ENCODE data around the gene IRX5.

The IRX5 gene

GRCh38 chr16:54897930-54898329 lies 32.7 kb upstream of the IRX5 start:
- no peak for DNase-seq (ENCODE audit: low read depth, low spot score)
- TF ChIP-seq SUZ12 (IDR thresholded peaks at IDR 0.05; ENCODE audit: extremely low read depth, insufficient read depth, insufficient read length) (no peak), ZNF274 (IDR thresholded peaks at IDR 0.05; ENCODE audit: low read depth, low read length) (no peak), YY1 (IDR thresholded peaks at IDR 0.05; ENCODE audit: insufficient read depth, insufficient read length) (no peak)
- Histone ChIP-seq H3K9ac (ENCODE audit: insufficient read length, low read depth) (no peak overlapping the region), H3K4me3 (ENCODE audit: insufficient read length, low read depth) (no peak overlapping the region), H3K27me3 (ENCODE audit: insufficient read depth, insufficient read length) (no peaks in the 10 kb centered on the region), H3K4me1 (ENCODE audit: insufficient read depth, insufficient read length) (no peaks in the 10 kb centered on the region), H3K36me3 (ENCODE audit: insufficient read depth, insufficient read length, low read length) (no peaks in the 10 kb centered on the region), H3K9me3 (ENCODE audit: insufficient read depth, low read length) (no peaks in the 10 kb centered on the region)

GRCh38 chr16:54901606-54902005 lies 29.1 kb upstream of the IRX5 start:
- H3K9ac ChIP-seq (ENCODE audit: insufficient read length, low read depth): no peak overlapping the region
- H3K36me3 ChIP-seq (ENCODE audit: insufficient read depth, insufficient read length, low read length): no peaks in the 10 kb centered on the region
- no peaks in the 10 kb centered on the region for H3K27me3 ChIP-seq (ENCODE audit: insufficient read depth, insufficient read length)
- H3K4me1 ChIP-seq (ENCODE audit: insufficient read depth, insufficient read length): no peaks in the 10 kb centered on the region
- 0 out of 2 replicates have a peak, but pooled peaks cover 3% of the 10 kb centered on the region for H3K9me3 ChIP-seq (ENCODE audit: insufficient read depth, low read length)
- H3K4me3 ChIP-seq (ENCODE audit: insufficient read length, low read depth): no peak overlapping the region
- no peak for DNase-seq (ENCODE audit: low read depth, low spot score)
- TF ChIP-seq YY1 (IDR thresholded peaks at IDR 0.05; ENCODE audit: insufficient read depth, insufficient read length): no peak
- TF ChIP-seq SUZ12 (IDR thresholded peaks at IDR 0.05; ENCODE audit: extremely low read depth, insufficient read depth, insufficient read length): no peak
- TF ChIP-seq ZNF274 (IDR thresholded peaks at IDR 0.05; ENCODE audit: low read depth, low read length): no peak

- DNase-seq (ENCODE audit: low read depth, low spot score): no peak
- Histone ChIP-seq H3K4me3 (ENCODE audit: insufficient read length, low read depth) (no peak overlapping the region), H3K27me3 (ENCODE audit: insufficient read depth, insufficient read length) (no peaks in the 10 kb centered on the region), H3K9ac (ENCODE audit: insufficient read length, low read depth) (no peak overlapping the region), H3K4me1 (ENCODE audit: insufficient read depth, insufficient read length) (no peaks in the 10 kb centered on the region), H3K36me3 (ENCODE audit: insufficient read depth, insufficient read length, low read length) (no peaks in the 10 kb centered on the region), H3K9me3 (ENCODE audit: insufficient read depth, low read length) (0 out of 2 replicates have a peak, but pooled peaks cover 3% of the 10 kb centered on the region)
- TF ChIP-seq ZNF274 (IDR thresholded peaks at IDR 0.05; ENCODE audit: low read depth, low read length) (no peak), YY1 (IDR thresholded peaks at IDR 0.05; ENCODE audit: insufficient read depth, insufficient read length) (no peak), SUZ12 (IDR thresholded peaks at IDR 0.05; ENCODE audit: extremely low read depth, insufficient read depth, insufficient read length) (no peak)
Measured at GRCh38 chr16:54903047-54903446, 27.6 kb upstream of the IRX5 start.

GRCh38 chr16:54911079-54911478 lies 19.6 kb upstream of the IRX5 start:
- Histone ChIP-seq H3K4me1 (ENCODE audit: insufficient read depth, insufficient read length) (no peaks in the 10 kb centered on the region), H3K27me3 (ENCODE audit: insufficient read depth, insufficient read length) (no peaks in the 10 kb centered on the region), H3K9ac (ENCODE audit: insufficient read length, low read depth) (no peak overlapping the region), H3K9me3 (ENCODE audit: insufficient read depth, low read length) (no peaks in the 10 kb centered on the region), H3K36me3 (ENCODE audit: insufficient read depth, insufficient read length, low read length) (no peaks in the 10 kb centered on the region), H3K4me3 (ENCODE audit: insufficient read length, low read depth) (no peak overlapping the region)
- DNase-seq (ENCODE audit: low read depth, low spot score): no peak
- TF ChIP-seq YY1 (IDR thresholded peaks at IDR 0.05; ENCODE audit: insufficient read depth, insufficient read length): no peak
- TF ChIP-seq SUZ12 (IDR thresholded peaks at IDR 0.05; ENCODE audit: extremely low read depth, insufficient read depth, insufficient read length): no peak
- TF ChIP-seq ZNF274 (IDR thresholded peaks at IDR 0.05; ENCODE audit: low read depth, low read length): no peak

GRCh38 chr16:54912720-54913119 lies 17.9 kb upstream of the IRX5 start:
- Histone ChIP-seq H3K4me1 (ENCODE audit: insufficient read depth, insufficient read length) (no peaks in the 10 kb centered on the region), H3K9me3 (ENCODE audit: insufficient read depth, low read length) (no peaks in the 10 kb centered on the region), H3K27me3 (ENCODE audit: insufficient read depth, insufficient read length) (no peaks in the 10 kb centered on the region), H3K4me3 (ENCODE audit: insufficient read length, low read depth) (no peak overlapping the region), H3K36me3 (ENCODE audit: insufficient read depth, insufficient read length, low read length) (peaks cover under 1% of the 10 kb centered on the region), H3K9ac (ENCODE audit: insufficient read length, low read depth) (no peak overlapping the region)
- DNase-seq (ENCODE audit: low read depth, low spot score): no peak
- TF ChIP-seq SUZ12 (IDR thresholded peaks at IDR 0.05; ENCODE audit: extremely low read depth, insufficient read depth, insufficient read length) (no peak), YY1 (IDR thresholded peaks at IDR 0.05; ENCODE audit: insufficient read depth, insufficient read length) (no peak), ZNF274 (IDR thresholded peaks at IDR 0.05; ENCODE audit: low read depth, low read length) (no peak)

- Histone ChIP-seq H3K4me1 (ENCODE audit: insufficient read depth, insufficient read length) (no peaks in the 10 kb centered on the region), H3K36me3 (ENCODE audit: insufficient read depth, insufficient read length, low read length) (peaks cover 9% of the 10 kb centered on the region), H3K4me3 (ENCODE audit: insufficient read length, low read depth) (no peak overlapping the region), H3K27me3 (ENCODE audit: insufficient read depth, insufficient read length) (peaks cover 10% of the 10 kb centered on the region), H3K9ac (ENCODE audit: insufficient read length, low read depth) (no peak overlapping the region), H3K9me3 (ENCODE audit: insufficient read depth, low read length) (no peaks in the 10 kb centered on the region)
- no peak for DNase-seq (ENCODE audit: low read depth, low spot score)
- TF ChIP-seq SUZ12 (IDR thresholded peaks at IDR 0.05; ENCODE audit: extremely low read depth, insufficient read depth, insufficient read length) (no peak), YY1 (IDR thresholded peaks at IDR 0.05; ENCODE audit: insufficient read depth, insufficient read length) (no peak), ZNF274 (IDR thresholded peaks at IDR 0.05; ENCODE audit: low read depth, low read length) (no peak)
Measured at GRCh38 chr16:54921206-54921824, 9.3 kb upstream of the IRX5 start.

GRCh38 chr16:54923055-54923473 lies 7.6 kb upstream of the IRX5 start:
- TF ChIP-seq ZNF274 (IDR thresholded peaks at IDR 0.05; ENCODE audit: low read depth, low read length) (no peak), SUZ12 (IDR thresholded peaks at IDR 0.05; ENCODE audit: extremely low read depth, insufficient read depth, insufficient read length) (no peak), YY1 (IDR thresholded peaks at IDR 0.05; ENCODE audit: insufficient read depth, insufficient read length) (no peak)
- H3K9ac ChIP-seq (ENCODE audit: insufficient read length, low read depth): no peak overlapping the region
- DNase-seq (ENCODE audit: low read depth, low spot score): no peak
- H3K27me3 ChIP-seq (ENCODE audit: insufficient read depth, insufficient read length): peaks cover 27% of the 10 kb centered on the region
- H3K36me3 ChIP-seq (ENCODE audit: insufficient read depth, insufficient read length, low read length): peaks cover 5% of the 10 kb centered on the region
- H3K4me1 ChIP-seq (ENCODE audit: insufficient read depth, insufficient read length): no peaks in the 10 kb centered on the region
- no peaks in the 10 kb centered on the region for H3K9me3 ChIP-seq (ENCODE audit: insufficient read depth, low read length)
- no peak overlapping the region for H3K4me3 ChIP-seq (ENCODE audit: insufficient read length, low read depth)
